Endothelial cell of umbilical vein (primary cell): ENCODE measurements around the gene PAQR6. TPM values are rescaled to one million over a fixed set of nuclear protein-coding genes. Genes with fewer than 3 reads are reported as not detected.

ENCODE experiments used
- BruUV-seq: library from RNA; stranded (reverse); fragments of 400-500 nt; replicated peaks from 2 replicates; lab custom pipeline; 2021; lab: Mats Ljungman, UMichigan
- CTCF ChIA-PET: fragments of 300-600, 350-600 bp; sonication (Branson Sonifier 250); formaldehyde crosslinking; loops from one replicate; lab custom pipeline; 2021; ENCODE audit warnings: antibody characterized with exemption, inconsistent platforms; lab: Charles Lee
- POLR2A ChIA-PET: fragments of 300-600, 350-600 bp; sonication (Branson Sonifier 250); formaldehyde crosslinking; loops from one replicate; lab custom pipeline; 2021; ENCODE audit warnings: antibody characterized with exemption, inconsistent platforms; lab: Charles Lee
- DNase-seq: peaks from one replicate; pipeline ENCODE4 v3.0.0-alpha.2; 2011; ENCODE audit warnings: low read depth, low spot score
- FAIRE-seq: peaks from 2 replicates; lab custom pipeline; 2011; peaks lifted over from hg19 to GRCh38; lab: Jason Lieb, UNC
- H2AFZ ChIP-seq: 2 replicates; pipeline ENCODE4 v1.6.0; 2012; ENCODE audit warnings: low read depth, low read length, control low read depth, inconsistent platforms
- H3K27ac ChIP-seq: 2 replicates; pipeline ENCODE4 v1.5.1; 2011; ENCODE audit warnings: low read depth, mild to moderate bottlenecking, control low read depth, low read length, moderate library complexity; ENCODE audit not compliant: insufficient read depth
- H3K27me3 ChIP-seq, 2 experiments: 2 replicates each; pipeline versions ENCODE4 v1.6.0 to v1.6.1; 2011; ENCODE audit warnings: low read length in 2 of 2, mixed read lengths in 1 of 2; ENCODE audit not compliant: control insufficient read depth in 2 of 2, insufficient read depth in 2 of 2
- H3K36me3 ChIP-seq, 2 experiments: 2 replicates in 1 of 2; 3 replicates in 1 of 2; pipeline ENCODE4 v1.5.1; 2011; ENCODE audit warnings: low read length in 2 of 2, mild to moderate bottlenecking in 1 of 2, moderate library complexity in 1 of 2; ENCODE audit not compliant: control insufficient read depth in 2 of 2, insufficient read depth in 2 of 2; ENCODE audit errors: extremely low read depth in 1 of 2
- H3K4me1 ChIP-seq: 3 replicates; pipeline ENCODE4 v1.5.1; 2011; ENCODE audit warnings: mild to moderate bottlenecking, low read length; ENCODE audit not compliant: control insufficient read depth, insufficient read depth; ENCODE audit errors: extremely low read depth
- H3K4me2 ChIP-seq: 2 replicates; pipeline ENCODE4 v1.6.1; 2011; ENCODE audit warnings: low read length, control low read depth, mixed read lengths; ENCODE audit not compliant: insufficient read depth
- H3K4me3 ChIP-seq, 3 experiments: fragments of 200-600 bp in 1 of 3; sonication (generic), shearing (Covaris generic) in 1 of 3; replicated peaks in 1 of 3; 2 replicates each; pipeline ENCODE4 v1.5.1; 2011 to 2016; ENCODE audit warnings: control low read depth in 3 of 3, low read length in 3 of 3, mild to moderate bottlenecking in 2 of 3, inconsistent platforms in 1 of 3, low read depth in 1 of 3, moderate library complexity in 1 of 3; ENCODE audit not compliant: insufficient read depth in 1 of 3
- H3K79me2 ChIP-seq: 2 replicates; pipeline ENCODE4 v1.6.0; 2012; ENCODE audit warnings: low read length, inconsistent platforms; ENCODE audit not compliant: control insufficient read depth, insufficient read depth
- H3K9ac ChIP-seq: replicated peaks from 2 replicates; pipeline ENCODE3; 2011; ENCODE audit warnings: low read length, control low read depth; ENCODE audit not compliant: insufficient read depth; ENCODE audit errors: extremely low read depth
- H3K9me1 ChIP-seq: replicated peaks from 3 replicates; pipeline ENCODE4 v1.6.0; 2011; ENCODE audit warnings: mild to moderate bottlenecking, low read length; ENCODE audit not compliant: control insufficient read depth, insufficient read depth; ENCODE audit errors: extremely low read depth
- H3K9me3 ChIP-seq: replicated peaks from 2 replicates; pipeline ENCODE4 v1.5.1; 2012; ENCODE audit warnings: low read length, inconsistent platforms; ENCODE audit not compliant: control insufficient read depth, insufficient read depth
- H4K20me1 ChIP-seq: replicated peaks from 2 replicates; pipeline ENCODE3; 2011; ENCODE audit warnings: mild to moderate bottlenecking, low read length; ENCODE audit not compliant: control insufficient read depth, insufficient read depth; ENCODE audit errors: extremely low read depth
- EZH2 ChIP-seq: IDR thresholded peaks from 2 replicates; pipeline ENCODE4 v1.6.1; 2012; ENCODE audit warnings: borderline replicate concordance, low read depth, mild to moderate bottlenecking, moderate library complexity, low read length, inconsistent platforms; ENCODE audit not compliant: severe bottlenecking
- FOS ChIP-seq: IDR thresholded peaks from 2 replicates; pipeline ENCODE4 v1.6.1; 2011; ENCODE audit warnings: mild to moderate bottlenecking, low read length, moderate library complexity, borderline replicate concordance; ENCODE audit not compliant: insufficient read depth
- GATA2 ChIP-seq: IDR thresholded peaks from 2 replicates; pipeline ENCODE4 v1.7.0; 2011; ENCODE audit warnings: low read depth, mild to moderate bottlenecking, moderate library complexity, mixed read lengths, low read length; ENCODE audit not compliant: insufficient read length, insufficient read depth
- JUN ChIP-seq: IDR thresholded peaks from 2 replicates; pipeline ENCODE4 v1.6.1; 2011; ENCODE audit warnings: borderline replicate concordance, low read depth; ENCODE audit not compliant: insufficient read length, insufficient read depth
- MYC ChIP-seq: IDR thresholded peaks from one replicate; pipeline ENCODE4 v1.6.1; 2011; ENCODE audit warnings: mild to moderate bottlenecking, low read depth, low read length
- POLR2A ChIP-seq: IDR thresholded peaks from 2 replicates; pipeline ENCODE4 v1.6.1; 2012; ENCODE audit warnings: low read depth, mild to moderate bottlenecking, control low read depth, low read length
- POLR2AphosphoS5 ChIP-seq: IDR thresholded peaks from 2 replicates; pipeline ENCODE4 v1.6.1; 2012; ENCODE audit warnings: low read depth, mild to moderate bottlenecking, control low read depth, low read length, moderate library complexity; ENCODE audit not compliant: insufficient read depth
- dilution Hi-C: fragments of 300-500 bp; cut with MboI; formaldehyde crosslinking; loops from one replicate; pipeline ENCODE4 v1.15.0; 2019; ENCODE audit warnings: low sequenced_read_pairs; ENCODE audit not compliant: extremely low pct_ligation_motif_present
- intact Hi-C: fragments of 100-400 bp; cut with micrococcal nuclease; formaldehyde crosslinking; loops from one replicate; pipeline ENCODE4 v1.10.0; 2022
- polyA plus RNA-seq, 4 experiments: library from polyadenylated mRNA; depleted of rRNA in 3 of 4; stranded (reverse) in 3 of 4; unstranded in 1 of 4; fragments of >200 nt; gene quantifications; 2 replicates each; pipeline versions ENCODE4 v1.2.1 to v1.2.3, GENCODE V29; 2011 to 2012; ENCODE audit warnings: missing spikeins in 1 of 4
- total RNA-seq: library from RNA; stranded (reverse); gene quantifications from 2 replicates; pipeline ENCODE4 v1.2.3, GENCODE V29; 2021
- TF ChIP-seq, protein P1 (sequence below), 2 donors: IDR thresholded peaks; 1 replicate in 1 of 2; 2 replicates in 1 of 2; pipeline ENCODE4 v1.5.1; 2011; ENCODE audit warnings: low read length in 2 of 2, mild to moderate bottlenecking in 2 of 2, moderate library complexity in 2 of 2, control low read depth in 1 of 2, inconsistent platforms in 1 of 2, low read depth in 1 of 2; ENCODE audit not compliant: insufficient read depth in 1 of 2; ENCODE audit errors: extremely low read depth in 1 of 2
- TF ChIP-seq, protein P2 (sequence below): IDR thresholded peaks from 2 replicates; pipeline ENCODE4 v1.6.1; 2011; ENCODE audit not compliant: insufficient read depth, insufficient read length

The PAQR6 gene
- total and polyA plus RNA-seq, 2 donors (not counting 3 experiments of a cell fraction or from before 2014, with no cell fraction given) = 1.6 to 2.2 TPM

DNA sequence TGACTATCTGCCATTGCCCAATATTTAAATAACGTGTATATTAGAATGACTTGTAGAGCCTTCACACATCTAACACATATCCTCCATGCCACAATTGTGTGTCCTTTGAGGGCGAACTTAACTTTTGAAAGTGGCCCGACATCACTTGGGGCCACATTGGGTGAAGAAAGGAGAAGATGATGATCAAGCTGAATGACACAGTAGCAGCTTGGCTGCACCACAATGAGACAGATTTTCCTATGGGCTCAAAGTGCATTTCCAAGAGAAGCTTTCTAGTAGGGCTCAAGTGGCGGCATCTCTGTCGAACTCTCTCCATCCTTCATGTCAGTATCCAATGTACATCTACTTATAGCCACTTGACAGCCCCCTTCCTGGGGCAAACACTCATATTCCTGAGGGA, 9.6 kb downstream of the PAQR6 start:
- dilution Hi-C loops (no loop called here), intact Hi-C loops (no loop called here)
- H3K4me3 ChIP-seq = no peak overlapping the region
- peaks cover 0 to 28% of the 10 kb centered on the region in 2 experiments for H3K36me3 ChIP-seq
- no peaks in the 10 kb centered on the region for H4K20me1 ChIP-seq
- no peak overlapping the region for H3K27ac ChIP-seq
- TF ChIP-seq FOS = no peak
- TF ChIP-seq, protein P1, sequence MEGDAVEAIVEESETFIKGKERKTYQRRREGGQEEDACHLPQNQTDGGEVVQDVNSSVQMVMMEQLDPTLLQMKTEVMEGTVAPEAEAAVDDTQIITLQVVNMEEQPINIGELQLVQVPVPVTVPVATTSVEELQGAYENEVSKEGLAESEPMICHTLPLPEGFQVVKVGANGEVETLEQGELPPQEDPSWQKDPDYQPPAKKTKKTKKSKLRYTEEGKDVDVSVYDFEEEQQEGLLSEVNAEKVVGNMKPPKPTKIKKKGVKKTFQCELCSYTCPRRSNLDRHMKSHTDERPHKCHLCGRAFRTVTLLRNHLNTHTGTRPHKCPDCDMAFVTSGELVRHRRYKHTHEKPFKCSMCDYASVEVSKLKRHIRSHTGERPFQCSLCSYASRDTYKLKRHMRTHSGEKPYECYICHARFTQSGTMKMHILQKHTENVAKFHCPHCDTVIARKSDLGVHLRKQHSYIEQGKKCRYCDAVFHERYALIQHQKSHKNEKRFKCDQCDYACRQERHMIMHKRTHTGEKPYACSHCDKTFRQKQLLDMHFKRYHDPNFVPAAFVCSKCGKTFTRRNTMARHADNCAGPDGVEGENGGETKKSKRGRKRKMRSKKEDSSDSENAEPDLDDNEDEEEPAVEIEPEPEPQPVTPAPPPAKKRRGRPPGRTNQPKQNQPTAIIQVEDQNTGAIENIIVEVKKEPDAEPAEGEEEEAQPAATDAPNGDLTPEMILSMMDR (IDR thresholded peaks at IDR 0.05; ENCODE audit: extremely low read depth in 1 of 2, insufficient read depth in 1 of 2, low read depth in 1 of 2, low read length in 2 of 2) = no peak
- TF ChIP-seq JUN = no peak
- TF ChIP-seq POLR2A = no peak
- TF ChIP-seq, protein P2, sequence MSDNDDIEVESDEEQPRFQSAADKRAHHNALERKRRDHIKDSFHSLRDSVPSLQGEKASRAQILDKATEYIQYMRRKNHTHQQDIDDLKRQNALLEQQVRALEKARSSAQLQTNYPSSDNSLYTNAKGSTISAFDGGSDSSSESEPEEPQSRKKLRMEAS = no peak
- TF ChIP-seq MYC = no peak
- no peak for TF ChIP-seq GATA2
- TF ChIP-seq POLR2AphosphoS5 = no peak
- no peak for TF ChIP-seq EZH2
- FAIRE-seq (no peak), DNase-seq (no peak)
- no peaks in the 10 kb centered on the region for H3K9me3 ChIP-seq
- no peak overlapping the region for H2AFZ ChIP-seq
- H3K4me1 ChIP-seq = peaks cover 9% of the 10 kb centered on the region
- ChIA-PET CTCF (interaction anchor here (0.6 to 2.0 kb wide), 3 partner anchors 13 to 93 kb away, joined by 3 to 7 read pairs (median 3); no protein-coding TSS in a partner anchor), POLR2A (no interaction called here)
- H3K79me2 ChIP-seq = no peaks in the 10 kb centered on the region
- no peak overlapping the region for H3K9ac ChIP-seq
- no TSS peak for BruUV-seq
- H3K9me1 ChIP-seq = no peaks in the 10 kb centered on the region
- H3K4me2 ChIP-seq = no peak overlapping the region
- no peaks in the 10 kb centered on the region for H3K27me3 ChIP-seq
